ENCODE measurements around the gene OLFM1.

OLFM1 gene

GRCh38 chr9:135095470-135096407 lies 8.3 kb downstream of the OLFM1 start:
- Histone ChIP-seq H3K9ac (ENCODE audit: insufficient read length, low read depth) (no peak overlapping the region), H3K27me3 (ENCODE audit: insufficient read depth, insufficient read length) (no peaks in the 10 kb centered on the region), H3K36me3 (ENCODE audit: insufficient read depth, insufficient read length, low read length) (peaks cover 77% of the 10 kb centered on the region), H3K9me3 (ENCODE audit: insufficient read depth, low read length) (no peaks in the 10 kb centered on the region), H3K4me1 (ENCODE audit: insufficient read depth, insufficient read length) (peaks cover 2% of the 10 kb centered on the region), H3K4me3 (ENCODE audit: insufficient read length, low read depth) (no peak overlapping the region)
- no peak for DNase-seq (ENCODE audit: low read depth, low spot score)
- TF ChIP-seq YY1 (IDR thresholded peaks at IDR 0.05; ENCODE audit: insufficient read depth, insufficient read length) = no peak
- no peak for TF ChIP-seq ZNF274 (IDR thresholded peaks at IDR 0.05; ENCODE audit: low read depth, low read length)
- no peak for TF ChIP-seq SUZ12 (IDR thresholded peaks at IDR 0.05; ENCODE audit: extremely low read depth, insufficient read depth, insufficient read length)

DNA sequence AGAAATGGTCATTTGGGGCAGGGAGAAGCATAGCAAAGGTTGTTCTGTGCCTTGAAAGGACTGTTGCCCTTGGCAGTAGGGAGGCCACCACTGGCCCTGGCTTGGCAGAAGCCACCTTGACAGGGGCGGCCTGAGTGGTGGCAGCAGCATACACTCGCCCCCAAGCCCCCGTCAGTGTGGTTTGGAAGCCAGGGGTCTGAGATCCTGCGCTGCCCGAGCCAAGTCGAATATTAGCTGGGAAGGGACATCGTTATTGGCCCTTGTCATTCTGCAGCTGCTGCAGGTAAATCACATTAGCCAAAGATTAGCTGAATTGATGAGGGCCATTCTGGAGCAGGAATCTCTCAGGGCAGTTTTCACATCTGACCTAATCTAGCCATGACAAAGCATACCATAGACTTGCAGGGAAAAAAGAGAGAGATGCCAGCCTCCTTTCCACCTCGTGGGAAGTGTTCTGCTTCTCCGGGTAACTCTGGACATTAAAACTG lies 9.0 kb downstream of the OLFM1 start:
- Histone ChIP-seq H3K9me3 (ENCODE audit: insufficient read depth, low read length) (no peaks in the 10 kb centered on the region), H3K9ac (ENCODE audit: insufficient read length, low read depth) (no peak overlapping the region), H3K4me3 (ENCODE audit: insufficient read length, low read depth) (no peak overlapping the region), H3K36me3 (ENCODE audit: insufficient read depth, insufficient read length, low read length) (peaks cover 77% of the 10 kb centered on the region), H3K27me3 (ENCODE audit: insufficient read depth, insufficient read length) (no peaks in the 10 kb centered on the region), H3K4me1 (ENCODE audit: insufficient read depth, insufficient read length) (peaks cover 2% of the 10 kb centered on the region)
- no peak for DNase-seq (ENCODE audit: low read depth, low spot score)
- TF ChIP-seq YY1 (IDR thresholded peaks at IDR 0.05; ENCODE audit: insufficient read depth, insufficient read length) = no peak
- TF ChIP-seq SUZ12 (IDR thresholded peaks at IDR 0.05; ENCODE audit: extremely low read depth, insufficient read depth, insufficient read length) = no peak
- TF ChIP-seq ZNF274 (IDR thresholded peaks at IDR 0.05; ENCODE audit: low read depth, low read length) = no peak

DNA sequence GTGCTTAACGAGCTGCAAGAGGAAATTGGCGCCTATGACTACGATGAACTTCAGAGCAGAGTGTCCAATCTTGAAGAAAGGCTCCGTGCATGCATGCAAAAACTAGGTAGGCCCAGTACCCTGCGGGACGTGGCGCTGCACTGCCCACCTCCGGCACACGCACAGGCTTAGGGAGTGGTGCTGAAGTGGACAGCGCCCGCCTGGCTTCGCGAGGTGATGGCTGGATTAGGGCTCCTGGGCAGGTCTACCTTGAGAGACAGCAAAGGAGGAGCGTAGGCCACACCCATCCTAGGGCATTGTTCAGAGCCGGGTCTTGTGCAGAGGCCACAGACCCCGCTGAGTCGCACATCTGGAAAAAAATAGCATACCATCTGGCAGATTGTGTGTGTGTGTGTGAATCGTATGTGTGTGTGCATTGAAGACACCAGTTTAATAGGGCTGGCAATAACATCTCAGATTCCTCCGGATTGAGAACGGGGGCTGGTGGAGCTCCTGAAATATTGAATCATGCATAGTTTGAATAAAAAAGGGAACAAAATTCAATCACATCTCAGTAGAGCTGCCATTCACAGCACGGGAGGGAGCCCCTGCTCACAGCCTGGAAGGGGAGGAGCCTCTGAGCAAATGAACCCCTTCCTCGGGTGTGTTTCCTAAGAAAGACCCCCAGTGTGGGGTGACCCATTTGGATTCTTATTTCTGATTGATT lies 11.1 kb downstream of the OLFM1 start:
- H3K4me1 ChIP-seq (ENCODE audit: insufficient read depth, insufficient read length) = peaks cover 3% of the 10 kb centered on the region
- no peak for DNase-seq (ENCODE audit: low read depth, low spot score)
- H3K9ac ChIP-seq (ENCODE audit: insufficient read length, low read depth) = no peak overlapping the region
- TF ChIP-seq SUZ12 (IDR thresholded peaks at IDR 0.05; ENCODE audit: extremely low read depth, insufficient read depth, insufficient read length) (no peak), YY1 (IDR thresholded peaks at IDR 0.05; ENCODE audit: insufficient read depth, insufficient read length) (no peak), ZNF274 (IDR thresholded peaks at IDR 0.05; ENCODE audit: low read depth, low read length) (no peak)
- H3K9me3 ChIP-seq (ENCODE audit: insufficient read depth, low read length) = no peaks in the 10 kb centered on the region
- peaks cover 75% of the 10 kb centered on the region for H3K36me3 ChIP-seq (ENCODE audit: insufficient read depth, insufficient read length, low read length)
- H3K4me3 ChIP-seq (ENCODE audit: insufficient read length, low read depth) = no peak overlapping the region
- no peaks in the 10 kb centered on the region for H3K27me3 ChIP-seq (ENCODE audit: insufficient read depth, insufficient read length)

DNA sequence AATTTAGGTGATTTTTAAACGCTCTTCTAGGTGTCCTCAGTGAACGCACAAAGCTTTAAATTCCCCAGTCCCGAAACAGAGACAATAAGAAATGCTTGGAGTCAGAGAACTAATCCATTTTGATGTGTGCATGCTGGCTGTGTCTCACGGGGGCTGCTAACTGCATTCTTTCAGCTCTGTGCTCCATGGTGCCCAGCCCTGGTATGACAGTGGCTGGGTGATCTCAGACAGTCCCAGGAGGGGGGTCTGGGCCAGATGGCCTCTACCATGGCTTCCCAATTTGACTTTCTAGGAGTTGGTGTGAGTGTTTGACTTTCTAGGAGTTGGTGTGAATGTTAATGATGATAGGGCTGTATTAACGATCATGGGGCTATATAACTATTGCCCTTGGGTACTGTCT lies 12.1 kb downstream of the OLFM1 start:
- H3K9me3 ChIP-seq (ENCODE audit: insufficient read depth, low read length) = no peaks in the 10 kb centered on the region
- no peaks in the 10 kb centered on the region for H3K27me3 ChIP-seq (ENCODE audit: insufficient read depth, insufficient read length)
- no peak overlapping the region for H3K9ac ChIP-seq (ENCODE audit: insufficient read length, low read depth)
- no peak for DNase-seq (ENCODE audit: low read depth, low spot score)
- no peak overlapping the region for H3K4me3 ChIP-seq (ENCODE audit: insufficient read length, low read depth)
- H3K4me1 ChIP-seq (ENCODE audit: insufficient read depth, insufficient read length) = peaks cover 11% of the 10 kb centered on the region
- TF ChIP-seq ZNF274 (IDR thresholded peaks at IDR 0.05; ENCODE audit: low read depth, low read length) = no peak
- no peak for TF ChIP-seq SUZ12 (IDR thresholded peaks at IDR 0.05; ENCODE audit: extremely low read depth, insufficient read depth, insufficient read length)
- TF ChIP-seq YY1 (IDR thresholded peaks at IDR 0.05; ENCODE audit: insufficient read depth, insufficient read length) = no peak
- H3K36me3 ChIP-seq (ENCODE audit: insufficient read depth, insufficient read length, low read length) = peaks cover 74% of the 10 kb centered on the region

DNA sequence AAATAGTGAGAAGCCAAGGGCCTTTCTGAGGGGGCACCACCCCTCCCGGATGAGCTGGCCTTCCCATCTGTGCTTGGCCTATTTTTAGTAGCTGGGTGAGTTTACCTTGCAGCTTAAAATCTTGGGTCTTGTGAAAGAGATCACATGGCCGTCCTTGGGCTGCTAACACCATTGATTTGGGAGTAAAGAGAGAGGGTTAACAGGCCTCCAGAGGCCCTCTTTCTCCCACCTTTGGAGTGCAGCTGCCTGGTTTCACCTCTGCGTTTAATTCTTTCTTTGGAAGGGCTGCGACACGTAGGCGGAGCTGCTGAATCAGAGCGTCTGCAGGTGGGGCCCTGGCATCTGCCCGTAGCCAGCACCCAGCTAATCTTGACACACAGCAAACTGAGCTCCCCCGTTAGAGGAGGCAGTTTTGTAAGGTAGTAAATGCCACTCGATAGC lies 12.8 kb downstream of the OLFM1 start:
- peaks cover 80% of the 10 kb centered on the region for H3K36me3 ChIP-seq (ENCODE audit: insufficient read depth, insufficient read length, low read length)
- no peaks in the 10 kb centered on the region for H3K27me3 ChIP-seq (ENCODE audit: insufficient read depth, insufficient read length)
- no peak overlapping the region for H3K4me3 ChIP-seq (ENCODE audit: insufficient read length, low read depth)
- H3K4me1 ChIP-seq (ENCODE audit: insufficient read depth, insufficient read length) = peaks cover 11% of the 10 kb centered on the region
- H3K9ac ChIP-seq (ENCODE audit: insufficient read length, low read depth) = no peak overlapping the region
- no peak for DNase-seq (ENCODE audit: low read depth, low spot score)
- no peak for TF ChIP-seq YY1 (IDR thresholded peaks at IDR 0.05; ENCODE audit: insufficient read depth, insufficient read length)
- TF ChIP-seq ZNF274 (IDR thresholded peaks at IDR 0.05; ENCODE audit: low read depth, low read length) = no peak
- no peak for TF ChIP-seq SUZ12 (IDR thresholded peaks at IDR 0.05; ENCODE audit: extremely low read depth, insufficient read depth, insufficient read length)
- H3K9me3 ChIP-seq (ENCODE audit: insufficient read depth, low read length) = no peaks in the 10 kb centered on the region

GRCh38 chr9:135100725-135101410 lies 13.4 kb downstream of the OLFM1 start:
- no peaks in the 10 kb centered on the region for H3K9me3 ChIP-seq (ENCODE audit: insufficient read depth, low read length)
- no peaks in the 10 kb centered on the region for H3K27me3 ChIP-seq (ENCODE audit: insufficient read depth, insufficient read length)
- H3K4me1 ChIP-seq (ENCODE audit: insufficient read depth, insufficient read length) = peaks cover 12% of the 10 kb centered on the region
- peaks cover 78% of the 10 kb centered on the region for H3K36me3 ChIP-seq (ENCODE audit: insufficient read depth, insufficient read length, low read length)
- no peak for DNase-seq (ENCODE audit: low read depth, low spot score)
- no peak for TF ChIP-seq ZNF274 (IDR thresholded peaks at IDR 0.05; ENCODE audit: low read depth, low read length)
- no peak overlapping the region for H3K9ac ChIP-seq (ENCODE audit: insufficient read length, low read depth)
- H3K4me3 ChIP-seq (ENCODE audit: insufficient read length, low read depth) = no peak overlapping the region

Data from NT2/D1 (cell line).